Activated T-cell treated with anti-CD3 and anti-CD28 coated beads, Interleukin-2, amount 50 U/mL, for 1 hour (primary cell): ENCODE results near the gene TEAD1.

Experiments
- DNase-seq: peaks from one replicate; pipeline ENCODE4 v3.0.0-alpha.2; 2020

The TEAD1 gene

GRCh38 chr11:12845163-12845562 lies 170.9 kb downstream of the TEAD1 start:
- DNase-seq, result no peak

GRCh38 chr11:12845739-12846358 lies 171.6 kb downstream of the TEAD1 start:
- DNase-seq, result no peak

GRCh38 chr11:12846786-12847615 lies 172.8 kb downstream of the TEAD1 start:
- no peak for DNase-seq

- DNase-seq, result no peak
Observed at GRCh38 chr11:12848413-12848812, 174.2 kb downstream of the TEAD1 start.

- no peak for DNase-seq
Observed at GRCh38 chr11:12853325-12853651, 179.1 kb downstream of the TEAD1 start.

GRCh38 chr11:12853652-12854296 lies 179.6 kb downstream of the TEAD1 start:
- no peak for DNase-seq

GRCh38 chr11:12854297-12854661 lies 180.1 kb downstream of the TEAD1 start:
- DNase-seq, result no peak

- DNase-seq, result no peak
Observed at GRCh38 chr11:12854829-12855228, 180.6 kb downstream of the TEAD1 start.

- DNase-seq, result no peak
Observed at GRCh38 chr11:12856338-12856737, 182.1 kb downstream of the TEAD1 start.

GRCh38 chr11:12857572-12857971 lies 183.4 kb downstream of the TEAD1 start:
- DNase-seq, result no peak

GRCh38 chr11:12859872-12860657 lies 185.8 kb downstream of the TEAD1 start:
- no peak for DNase-seq

- no peak for DNase-seq
Observed at GRCh38 chr11:12860827-12861226, 186.6 kb downstream of the TEAD1 start.

GRCh38 chr11:12862696-12863469 lies 188.7 kb downstream of the TEAD1 start:
- DNase-seq, result no peak

- no peak for DNase-seq
Observed at GRCh38 chr11:12863605-12864121, 189.4 kb downstream of the TEAD1 start.

- DNase-seq, result no peak
Observed at GRCh38 chr11:12864316-12865156, 190.3 kb downstream of the TEAD1 start.

- DNase-seq, result no peak
Observed at GRCh38 chr11:12865863-12866595, 191.8 kb downstream of the TEAD1 start.

GRCh38 chr11:12867531-12867930 lies 193.3 kb downstream of the TEAD1 start:
- DNase-seq, result no peak

GRCh38 chr11:12868315-12869073 lies 194.3 kb downstream of the TEAD1 start:
- DNase-seq, result no peak

GRCh38 chr11:12871241-12871640 lies 197.0 kb downstream of the TEAD1 start:
- no peak for DNase-seq

GRCh38 chr11:12871788-12872321 lies 197.6 kb downstream of the TEAD1 start:
- no peak for DNase-seq
